ENCODE data around the gene LRRC32. TPM values are rescaled to one million over a fixed set of nuclear protein-coding genes. Genes with fewer than 3 reads are reported as not detected.

The LRRC32 gene
- total and polyA plus RNA-seq, 2 experiments from 2014 or later: 0.42 to 0.58 TPM

GRCh38 chr11:76626266-76626665 is 44.3 kb downstream of the LRRC32 start:
- Mint-ChIP-seq H3K27me3 (ENCODE audit: insufficient read depth, low read depth, poor library complexity) (peaks cover 12% of the 10 kb centered on the region), H3K4me3 (no peak overlapping the region), H3K36me3 (ENCODE audit: low read depth) (no peaks in the 10 kb centered on the region; the same call in 2 of the 3 replicates), H3K27ac (no peak overlapping the region), H3K9me3 (peaks cover 8% of the 10 kb centered on the region; the same call in 2 of the 3 replicates), H3K4me1 (peaks cover 10% of the 10 kb centered on the region; the same call in 2 of the 3 replicates)
- H3K4me2 ChIP-seq: no peak overlapping the region
- no peaks in the 10 kb centered on the region for H3K9me2 ChIP-seq (ENCODE audit: insufficient read depth)
- no peaks in the 10 kb centered on the region for H3K79me2 ChIP-seq (replicated peaks; ENCODE audit: insufficient read depth)
- no peaks in the 10 kb centered on the region for H4K20me1 ChIP-seq (replicated peaks; ENCODE audit: insufficient read depth)
- H2AFZ ChIP-seq: no peak overlapping the region
- no peak for TF ChIP-seq CTCF (conservative IDR thresholded peaks at IDR 0.05; ENCODE audit: low read depth in 2 of 2)
- no peak for TF ChIP-seq ZNF331 (CRISPR knock-in tag; IDR thresholded peaks at IDR 0.05; ENCODE audit: low read depth)
- TF ChIP-seq REST (IDR thresholded peaks at IDR 0.05; ENCODE audit: unreplicated experiment): no peak
- no peak for TF ChIP-seq EZH2phosphoT487 (IDR thresholded peaks at IDR 0.05; ENCODE audit: unreplicated experiment)
- no peak for TF ChIP-seq ZNF462 (CRISPR knock-in tag; IDR thresholded peaks at IDR 0.05)
- TF ChIP-seq JUNB (IDR thresholded peaks at IDR 0.05; ENCODE audit: unreplicated experiment): no peak
- TF ChIP-seq POLR2AphosphoS5 (IDR thresholded peaks at IDR 0.05; ENCODE audit: low read depth): no peak
- TF ChIP-seq STAT1 (IDR thresholded peaks at IDR 0.05; ENCODE audit: unreplicated experiment): no peak
- TF ChIP-seq NANOG (IDR thresholded peaks at IDR 0.05; ENCODE audit: borderline replicate concordance): no peak
- no peak for TF ChIP-seq ZNF114 (CRISPR knock-in tag; IDR thresholded peaks at IDR 0.05)
- TF ChIP-seq EZH2 (IDR thresholded peaks at IDR 0.05; ENCODE audit: low read depth, unreplicated experiment): no peak
- TF ChIP-seq CREB1 (CRISPR knock-in tag; IDR thresholded peaks at IDR 0.05; ENCODE audit: low read depth): no peak
- TF ChIP-seq ETS1 (IDR thresholded peaks at IDR 0.05): no peak
- DNase-seq (ENCODE audit: low spot score) (no peak), ATAC-seq (no peak)
- H3K4me3 ChIP-seq: no peak overlapping the region
- no peaks in the 10 kb centered on the region for H3K36me3 ChIP-seq (ENCODE audit: insufficient read depth)
- H3F3A ChIP-seq (replicated peaks; ENCODE audit: low read depth): no peaks in the 10 kb centered on the region
- H3K4me1 ChIP-seq (ENCODE audit: insufficient read depth): no peaks in the 10 kb centered on the region
- H3K27ac ChIP-seq (ENCODE audit: low read depth): no peak overlapping the region
- H3K27me3 ChIP-seq (ENCODE audit: insufficient read depth): no peaks in the 10 kb centered on the region
